Osteocyte (in vitro differentiated cells): ENCODE results near the gene PKNOX2. TPM values are rescaled to one million over a fixed set of nuclear protein-coding genes. Genes with fewer than 3 reads are reported as not detected.

ENCODE experiments used
- DNase-seq: peaks from one replicate; pipeline ENCODE4 v3.0.0; 2021; ENCODE audit warnings: mixed read lengths; ENCODE audit not compliant: unreplicated experiment; ENCODE audit errors: extremely low spot score
- H3K27ac Mint-ChIP-seq: one replicate; pipeline ENCODE4 v1.8.0; 2021; ENCODE audit warnings: mild to moderate bottlenecking, mixed read lengths; ENCODE audit not compliant: unreplicated experiment
- H3K27me3 Mint-ChIP-seq: one replicate; pipeline ENCODE4 v1.8.0; 2021; ENCODE audit warnings: mixed read lengths; ENCODE audit not compliant: unreplicated experiment
- H3K36me3 Mint-ChIP-seq: one replicate; pipeline ENCODE4 v1.8.0; 2021; ENCODE audit warnings: mixed read lengths; ENCODE audit not compliant: unreplicated experiment
- H3K4me1 Mint-ChIP-seq: one replicate; pipeline ENCODE4 v1.8.0; 2021; ENCODE audit warnings: mixed read lengths; ENCODE audit not compliant: unreplicated experiment
- H3K4me3 Mint-ChIP-seq: one replicate; pipeline ENCODE4 v1.8.0; 2021; ENCODE audit warnings: mild to moderate bottlenecking, moderate library complexity, mixed read lengths; ENCODE audit not compliant: unreplicated experiment
- H3K9me3 Mint-ChIP-seq: one replicate; pipeline ENCODE4 v1.8.0; 2021; ENCODE audit warnings: mixed read lengths; ENCODE audit not compliant: unreplicated experiment
- total RNA-seq: library from RNA; stranded (reverse); gene quantifications from 2 replicates; pipeline ENCODE4 v1.2.1, GENCODE V29; 2021
- TF ChIP-seq, protein P1 (sequence below): fragments of 200-600 bp; sonication (generic); IDR thresholded peaks from 2 replicates; pipeline ENCODE4 v1.5.0; 2021; ENCODE audit warnings: antibody characterized with exemption, mild to moderate bottlenecking, moderate library complexity

Gene PKNOX2
- total RNA-seq, 1 donor from 2014 or later, result 89.3 TPM

DNA sequence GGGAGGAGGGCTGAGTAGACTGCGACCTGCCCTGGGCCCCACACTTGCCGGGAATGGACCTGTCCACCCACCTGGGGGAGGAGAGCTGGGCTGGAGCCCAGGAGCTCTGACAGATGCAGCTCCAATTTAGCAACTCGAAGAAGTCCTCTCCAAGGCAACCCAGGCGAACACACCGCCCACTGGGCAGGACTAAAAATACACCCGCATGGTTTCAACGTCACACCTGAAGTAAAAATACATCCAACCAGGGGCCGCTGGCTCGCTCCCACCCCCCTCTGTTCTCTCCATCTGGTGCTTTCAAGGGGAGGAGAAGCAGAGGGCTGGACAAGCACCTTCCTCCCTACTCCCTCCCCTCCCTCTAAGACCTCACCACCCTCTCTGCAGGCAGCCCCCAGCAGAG lies 211.6 kb downstream of the PKNOX2 start:
- Mint-ChIP-seq H3K27ac (no peak overlapping the region), H3K36me3 (peaks cover 39% of the 10 kb centered on the region), H3K4me1 (peaks cover 17% of the 10 kb centered on the region), H3K4me3 (no peak overlapping the region), H3K27me3 (no peaks in the 10 kb centered on the region), H3K9me3 (no peaks in the 10 kb centered on the region)
- TF ChIP-seq, protein P1, sequence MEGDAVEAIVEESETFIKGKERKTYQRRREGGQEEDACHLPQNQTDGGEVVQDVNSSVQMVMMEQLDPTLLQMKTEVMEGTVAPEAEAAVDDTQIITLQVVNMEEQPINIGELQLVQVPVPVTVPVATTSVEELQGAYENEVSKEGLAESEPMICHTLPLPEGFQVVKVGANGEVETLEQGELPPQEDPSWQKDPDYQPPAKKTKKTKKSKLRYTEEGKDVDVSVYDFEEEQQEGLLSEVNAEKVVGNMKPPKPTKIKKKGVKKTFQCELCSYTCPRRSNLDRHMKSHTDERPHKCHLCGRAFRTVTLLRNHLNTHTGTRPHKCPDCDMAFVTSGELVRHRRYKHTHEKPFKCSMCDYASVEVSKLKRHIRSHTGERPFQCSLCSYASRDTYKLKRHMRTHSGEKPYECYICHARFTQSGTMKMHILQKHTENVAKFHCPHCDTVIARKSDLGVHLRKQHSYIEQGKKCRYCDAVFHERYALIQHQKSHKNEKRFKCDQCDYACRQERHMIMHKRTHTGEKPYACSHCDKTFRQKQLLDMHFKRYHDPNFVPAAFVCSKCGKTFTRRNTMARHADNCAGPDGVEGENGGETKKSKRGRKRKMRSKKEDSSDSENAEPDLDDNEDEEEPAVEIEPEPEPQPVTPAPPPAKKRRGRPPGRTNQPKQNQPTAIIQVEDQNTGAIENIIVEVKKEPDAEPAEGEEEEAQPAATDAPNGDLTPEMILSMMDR, result no peak
- no peak for DNase-seq

DNA sequence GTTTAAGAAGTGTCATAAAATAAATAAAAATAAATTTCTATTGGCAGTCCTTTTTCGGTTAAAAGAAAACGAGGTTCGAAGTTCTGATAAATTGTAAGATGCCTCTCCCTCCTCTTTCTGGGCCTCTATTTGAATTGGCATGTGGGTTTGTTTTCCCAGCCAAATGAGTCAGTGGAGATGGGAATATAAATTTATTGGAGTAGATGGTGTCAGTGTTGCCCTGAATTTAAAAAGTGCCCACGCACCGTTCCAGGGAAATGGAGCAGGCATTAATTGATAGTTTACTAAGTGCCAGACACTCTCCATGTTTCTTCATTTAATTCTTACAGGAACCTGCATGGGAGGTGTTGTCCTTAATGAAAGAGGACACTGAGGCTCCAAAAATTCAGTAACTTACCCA lies 212.3 kb downstream of the PKNOX2 start:
- no peak overlapping the region for H3K27ac Mint-ChIP-seq
- no peak for DNase-seq

DNA sequence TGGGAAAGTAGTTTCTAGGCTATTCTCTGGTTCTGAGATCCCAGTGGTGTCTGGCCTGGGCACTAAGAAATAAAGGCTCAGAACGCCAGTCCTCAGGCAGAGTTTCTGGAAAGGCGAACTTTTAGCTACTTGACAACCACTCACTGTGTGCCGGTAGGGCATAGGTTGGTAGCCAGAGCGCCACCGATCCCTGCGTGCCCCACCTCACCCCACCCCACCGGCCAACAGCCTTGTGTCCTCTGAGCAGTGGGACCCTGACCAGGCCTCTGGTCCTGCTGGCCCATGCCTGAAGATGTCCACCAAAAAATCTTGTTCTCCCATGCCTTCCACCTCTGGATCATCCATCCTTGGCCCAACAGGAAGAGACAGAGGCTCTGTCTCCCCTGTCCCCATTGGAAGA lies 213.5 kb downstream of the PKNOX2 start:
- H3K27me3 Mint-ChIP-seq, result no peaks in the 10 kb centered on the region
- no peak overlapping the region for H3K27ac Mint-ChIP-seq
- no peaks in the 10 kb centered on the region for H3K9me3 Mint-ChIP-seq
- peaks cover 37% of the 10 kb centered on the region for H3K36me3 Mint-ChIP-seq
- peaks cover 17% of the 10 kb centered on the region for H3K4me1 Mint-ChIP-seq
- H3K4me3 Mint-ChIP-seq, result no peak overlapping the region
- TF ChIP-seq, protein P1, result no peak
- no peak for DNase-seq

More for the DNA sequence above, 212.3 kb downstream of the PKNOX2 start:
- peaks cover 43% of the 10 kb centered on the region for H3K36me3 Mint-ChIP-seq
- peaks cover 17% of the 10 kb centered on the region for H3K4me1 Mint-ChIP-seq
- TF ChIP-seq, protein P1, result no peak
- no peaks in the 10 kb centered on the region for H3K27me3 Mint-ChIP-seq
- no peaks in the 10 kb centered on the region for H3K9me3 Mint-ChIP-seq
- no peak overlapping the region for H3K4me3 Mint-ChIP-seq

DNA sequence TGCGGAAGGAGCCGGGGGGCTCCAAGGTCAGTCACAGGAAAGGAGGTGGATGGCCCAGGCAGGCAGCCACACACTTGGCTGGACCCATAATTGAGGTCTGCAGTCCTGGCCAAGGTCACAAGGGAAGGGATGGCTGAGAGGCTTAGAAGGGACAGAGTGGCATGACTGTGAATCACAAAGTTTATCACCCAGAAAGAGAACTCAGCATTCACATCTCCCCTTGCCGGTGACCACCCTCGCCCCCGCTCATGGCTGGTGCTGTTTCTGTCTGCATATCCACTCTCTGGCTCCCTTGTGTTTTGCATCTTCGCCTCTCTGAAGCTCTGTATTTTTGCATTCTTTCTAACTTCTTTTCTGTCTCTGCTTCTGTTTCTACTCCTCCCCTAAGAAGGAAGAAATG lies 214.0 kb downstream of the PKNOX2 start:
- Mint-ChIP-seq H3K27ac (no peak overlapping the region), H3K4me3 (no peak overlapping the region), H3K36me3 (peaks cover 36% of the 10 kb centered on the region), H3K4me1 (peaks cover 15% of the 10 kb centered on the region), H3K9me3 (no peaks in the 10 kb centered on the region), H3K27me3 (no peaks in the 10 kb centered on the region)
- TF ChIP-seq, protein P1, result no peak
- DNase-seq, result no peak

DNA sequence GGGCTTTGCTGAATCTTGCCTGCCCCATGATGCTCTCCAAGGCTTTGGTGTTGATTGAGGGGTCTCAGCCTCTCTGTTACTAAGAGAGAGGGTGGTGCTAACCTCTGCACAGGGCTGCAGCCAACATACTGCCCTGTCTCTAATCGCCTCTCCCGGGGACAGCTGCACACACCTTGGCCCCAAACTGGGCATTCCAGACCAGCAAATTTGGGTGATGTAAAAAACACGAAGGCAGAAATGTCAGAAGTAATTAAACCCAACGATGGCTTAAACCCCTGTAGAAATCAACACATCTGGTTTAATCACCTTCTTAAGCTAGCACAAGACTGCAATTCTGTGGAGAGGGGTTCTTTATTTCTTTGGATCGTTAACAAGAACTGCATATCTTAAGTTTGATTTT lies 215.0 kb downstream of the PKNOX2 start:
- Mint-ChIP-seq H3K36me3 (peaks cover 41% of the 10 kb centered on the region), H3K4me3 (no peak overlapping the region), H3K4me1 (peaks cover 15% of the 10 kb centered on the region), H3K27ac (no peak overlapping the region), H3K9me3 (no peaks in the 10 kb centered on the region), H3K27me3 (no peaks in the 10 kb centered on the region)
- TF ChIP-seq, protein P1, result no peak
- no peak for DNase-seq
